CD4-positive, alpha-beta T cell treated with Interleukin-2 at 100 ng/mL for 4 hours (primary cell): ENCODE measurements around the gene STK32A.
"Not testable (repeated sequence)": the region's sequence is repeated elsewhere in the genome, so short reads cannot be mapped to it uniquely, and the experiment has no call there.

Experiments
- DNase-seq: peaks from one replicate; pipeline ENCODE4 v3.0.0-alpha.2; 2020; ENCODE audit warnings: low spot score

STK32A gene

GRCh38 chr5:147346006-147346561, 111.3 kb downstream of the STK32A start:
- DNase-seq: no peak

- no peak for DNase-seq
These were observed 113.2 kb downstream of the STK32A start for GRCh38 chr5:147348046-147348445.

- no peak for DNase-seq
These were observed 113.6 kb downstream of the STK32A start for GRCh38 chr5:147348451-147348850.

- DNase-seq: no peak
These were observed 114.4 kb downstream of the STK32A start for GRCh38 chr5:147349241-147349640.

- no peak for DNase-seq
These were observed 124.3 kb downstream of the STK32A start for GRCh38 chr5:147359101-147359500.

- no peak for DNase-seq
These were observed 124.8 kb downstream of the STK32A start for GRCh38 chr5:147359581-147359980.

- no peak for DNase-seq
These were observed 126.0 kb downstream of the STK32A start for GRCh38 chr5:147360816-147361215.

GRCh38 chr5:147361441-147362175, 126.8 kb downstream of the STK32A start:
- DNase-seq: no peak

- DNase-seq: not testable (repeated sequence)
These were observed 132.6 kb downstream of the STK32A start for GRCh38 chr5:147367381-147367780.

- DNase-seq: no peak
These were observed 135.0 kb downstream of the STK32A start for GRCh38 chr5:147369742-147370374.

GRCh38 chr5:147371290-147371689, 136.5 kb downstream of the STK32A start:
- no peak for DNase-seq

GRCh38 chr5:147372191-147372590, 137.4 kb downstream of the STK32A start:
- DNase-seq: no peak

- DNase-seq: no peak
These were observed 138.5 kb downstream of the STK32A start for GRCh38 chr5:147373328-147373727.

GRCh38 chr5:147375151-147375550, 140.3 kb downstream of the STK32A start:
- no peak for DNase-seq

- no peak for DNase-seq
These were observed 142.9 kb downstream of the STK32A start for GRCh38 chr5:147377682-147378081.

GRCh38 chr5:147381555-147381954, 146.7 kb downstream of the STK32A start:
- no peak for DNase-seq

- DNase-seq: no peak
These were observed 147.9 kb downstream of the STK32A start for GRCh38 chr5:147382776-147383175.

- DNase-seq: no peak
These were observed 149.7 kb downstream of the STK32A start for GRCh38 chr5:147384346-147385193.

GRCh38 chr5:147387109-147387508, 152.3 kb downstream of the STK32A start:
- DNase-seq: no peak

- no peak for DNase-seq
These were observed 153.6 kb downstream of the STK32A start for GRCh38 chr5:147388184-147389108.

GRCh38 chr5:147390654-147391225, 155.9 kb downstream of the STK32A start:
- DNase-seq: no peak
